ENCODE measurements around the gene B9D1.

Gene B9D1

GRCh38 chr17:19381741-19382444, 19.4 kb upstream of the B9D1 start:
- H3K9ac ChIP-seq (ENCODE audit: low read length), result no peak overlapping the region
- no peak for TF ChIP-seq EZH2phosphoT487 (IDR thresholded peaks at IDR 0.05; ENCODE audit: low read length)
- TF ChIP-seq CTCF (IDR thresholded peaks at IDR 0.05; ENCODE audit: low read length), result no peak
- TF ChIP-seq EZH2 (optimal IDR thresholded peaks at IDR 0.05; ENCODE audit: low read depth, low read length), result no peak
- H3K27ac ChIP-seq (ENCODE audit: low read length), result no peak overlapping the region
- H3K27me3 ChIP-seq (replicated peaks; ENCODE audit: insufficient read depth, low read length), result no peaks in the 10 kb centered on the region
- no peaks in the 10 kb centered on the region for H3K9me3 ChIP-seq (replicated peaks; ENCODE audit: insufficient read depth, low read length)
- H3K4me1 ChIP-seq (ENCODE audit: low read length), result no peaks in the 10 kb centered on the region; the same call in 1 of the 2 replicates
- no peak overlapping the region for H3K4me3 ChIP-seq (ENCODE audit: low read length)
- peaks cover 12% of the 10 kb centered on the region for H3K79me2 ChIP-seq (ENCODE audit: low read length)
- no peaks in the 10 kb centered on the region for H4K20me1 ChIP-seq (ENCODE audit: insufficient read depth, low read length)
- H2AFZ ChIP-seq (ENCODE audit: low read length), result no peak overlapping the region
- H3K9me2 ChIP-seq (replicated peaks; ENCODE audit: insufficient read depth, low read length), result no peaks in the 10 kb centered on the region
- H3K36me3 ChIP-seq (replicated peaks; ENCODE audit: insufficient read depth, low read length), result no peaks in the 10 kb centered on the region
- H3F3A ChIP-seq (ENCODE audit: insufficient read depth, low read length), result peaks cover 10% of the 10 kb centered on the region
- no peak for DNase-seq
- H3K4me2 ChIP-seq (ENCODE audit: low read depth, low read length), result no peak overlapping the region

- no peaks in the 10 kb centered on the region for H3K27me3 ChIP-seq (replicated peaks; ENCODE audit: insufficient read depth, low read length)
- no peak overlapping the region for H3K9ac ChIP-seq (ENCODE audit: low read length)
- TF ChIP-seq CTCF (IDR thresholded peaks at IDR 0.05; ENCODE audit: low read length) (no peak), EZH2 (optimal IDR thresholded peaks at IDR 0.05; ENCODE audit: low read depth, low read length) (no peak), EZH2phosphoT487 (IDR thresholded peaks at IDR 0.05; ENCODE audit: low read length) (no peak)
- H3K9me2 ChIP-seq (replicated peaks; ENCODE audit: insufficient read depth, low read length), result no peaks in the 10 kb centered on the region
- no peaks in the 10 kb centered on the region; the same call in 1 of the 2 replicates for H3K4me1 ChIP-seq (ENCODE audit: low read length)
- H3F3A ChIP-seq (ENCODE audit: insufficient read depth, low read length), result peaks cover 12% of the 10 kb centered on the region
- H3K27ac ChIP-seq (ENCODE audit: low read length), result no peak overlapping the region
- no peak overlapping the region for H2AFZ ChIP-seq (ENCODE audit: low read length)
- H3K36me3 ChIP-seq (replicated peaks; ENCODE audit: insufficient read depth, low read length), result no peaks in the 10 kb centered on the region
- DNase-seq, result no peak
- H4K20me1 ChIP-seq (ENCODE audit: insufficient read depth, low read length), result no peaks in the 10 kb centered on the region
- no peak overlapping the region for H3K4me2 ChIP-seq (ENCODE audit: low read depth, low read length)
- no peak overlapping the region for H3K4me3 ChIP-seq (ENCODE audit: low read length)
- peaks cover 12% of the 10 kb centered on the region for H3K79me2 ChIP-seq (ENCODE audit: low read length)
- no peaks in the 10 kb centered on the region for H3K9me3 ChIP-seq (replicated peaks; ENCODE audit: insufficient read depth, low read length)
These were observed 18.8 kb upstream of the B9D1 start for GRCh38 chr17:19381361-19381740.

GRCh38 chr17:19380481-19381301, 18.2 kb upstream of the B9D1 start:
- H3K27ac ChIP-seq (ENCODE audit: low read length), result no peak overlapping the region
- no peaks in the 10 kb centered on the region for H3K9me2 ChIP-seq (replicated peaks; ENCODE audit: insufficient read depth, low read length)
- H3K9me3 ChIP-seq (replicated peaks; ENCODE audit: insufficient read depth, low read length), result no peaks in the 10 kb centered on the region
- TF ChIP-seq EZH2 (optimal IDR thresholded peaks at IDR 0.05; ENCODE audit: low read depth, low read length), result no peak
- TF ChIP-seq EZH2phosphoT487 (IDR thresholded peaks at IDR 0.05; ENCODE audit: low read length), result no peak
- no peak for TF ChIP-seq CTCF (IDR thresholded peaks at IDR 0.05; ENCODE audit: low read length)
- H3K79me2 ChIP-seq (ENCODE audit: low read length), result peaks cover 12% of the 10 kb centered on the region
- H3K36me3 ChIP-seq (replicated peaks; ENCODE audit: insufficient read depth, low read length), result no peaks in the 10 kb centered on the region
- H2AFZ ChIP-seq (ENCODE audit: low read length), result no peak overlapping the region
- no peaks in the 10 kb centered on the region; the same call in 1 of the 2 replicates for H3K4me1 ChIP-seq (ENCODE audit: low read length)
- no peak overlapping the region for H3K9ac ChIP-seq (ENCODE audit: low read length)
- no peaks in the 10 kb centered on the region for H3K27me3 ChIP-seq (replicated peaks; ENCODE audit: insufficient read depth, low read length)
- peaks cover 12% of the 10 kb centered on the region for H3F3A ChIP-seq (ENCODE audit: insufficient read depth, low read length)
- DNase-seq, result no peak
- no peak overlapping the region for H3K4me3 ChIP-seq (ENCODE audit: low read length)
- H4K20me1 ChIP-seq (ENCODE audit: insufficient read depth, low read length), result no peaks in the 10 kb centered on the region
- no peak overlapping the region for H3K4me2 ChIP-seq (ENCODE audit: low read depth, low read length)

Data from MM.1S (cell line).